ENCODE measurements around the gene RPS6KA3.

GRCh38 chrX:20313899-20314298 is 47.2 kb upstream of the RPS6KA3 start:
- TF ChIP-seq SIRT6 (IDR thresholded peaks at IDR 0.05; ENCODE audit: low read length), result no peak
- no peak for TF ChIP-seq POLR2A (IDR thresholded peaks at IDR 0.05; ENCODE audit: control extremely low read depth in 1 of 2, low read depth in 2 of 2, low read length in 2 of 2)
- no peak for TF ChIP-seq KDM1A (IDR thresholded peaks at IDR 0.05; ENCODE audit: borderline replicate concordance, low read length)
- no peak for TF ChIP-seq ASH2L (IDR thresholded peaks at IDR 0.05; ENCODE audit: low read length)
- TF ChIP-seq USF2 (IDR thresholded peaks at IDR 0.05; ENCODE audit: low read length), result no peak
- TF ChIP-seq SRF (IDR thresholded peaks at IDR 0.05; ENCODE audit: low read depth, low read length), result no peak
- TF ChIP-seq NANOG (IDR thresholded peaks at IDR 0.05; ENCODE audit: insufficient read depth, low read depth, low read length, poor library complexity, severe bottlenecking), result no peak
- no peak for TF ChIP-seq CEBPB (IDR thresholded peaks at IDR 0.05; ENCODE audit: low read depth, low read length)
- no peak for TF ChIP-seq TEAD4 (IDR thresholded peaks at IDR 0.05; ENCODE audit: low read depth, low read length)
- no peak for TF ChIP-seq SIN3A (conservative IDR thresholded peaks at IDR 0.05 in 1 of 2, IDR thresholded peaks at IDR 0.05 in 1 of 2; ENCODE audit: low read depth in 1 of 2, low read length in 2 of 2)
